MM.1S (cell line): ENCODE measurements around the gene DSCAML1.

Source experiments
- DNase-seq: peaks from one replicate; pipeline ENCODE4 v3.0.0-alpha.2; 2015
- H2AFZ ChIP-seq: fragments of 300-600 bp; sonication (generic); 2 replicates; pipeline ENCODE4 v1.6.0; 2016; ENCODE audit warnings: antibody characterized with exemption, low read length
- H3F3A ChIP-seq: fragments of 300-600 bp; sonication (generic); 2 replicates; pipeline ENCODE4 v1.6.1; 2016; ENCODE audit warnings: mild to moderate bottlenecking, antibody characterized with exemption, low read length, moderate library complexity, mixed read lengths; ENCODE audit not compliant: insufficient read depth
- H3K27ac ChIP-seq: fragments of 300-600 bp; sonication (generic); 2 replicates; pipeline ENCODE4 v1.5.1; 2016; ENCODE audit warnings: mild to moderate bottlenecking, low read length
- H3K27me3 ChIP-seq: fragments of 300-600 bp; sonication (generic); replicated peaks from 2 replicates; pipeline ENCODE4 v1.6.0; 2016; ENCODE audit warnings: low read length; ENCODE audit not compliant: insufficient read depth
- H3K36me3 ChIP-seq: fragments of 300-600 bp; sonication (generic); replicated peaks from 2 replicates; pipeline ENCODE4 v1.6.1; 2016; ENCODE audit warnings: mild to moderate bottlenecking, low read length, mixed read lengths; ENCODE audit not compliant: insufficient read depth
- H3K4me1 ChIP-seq: fragments of 300-600 bp; sonication (generic); 2 replicates; pipeline ENCODE4 v1.6.1; 2016; ENCODE audit warnings: low read length, mixed read lengths
- H3K4me2 ChIP-seq: fragments of 300-600 bp; sonication (generic); 2 replicates; pipeline ENCODE4 v1.6.0; 2016; ENCODE audit warnings: low read depth, low read length
- H3K4me3 ChIP-seq: fragments of 300-600 bp; sonication (generic); 2 replicates; pipeline ENCODE4 v1.5.1; 2016; ENCODE audit warnings: low read length, mixed read lengths
- H3K79me2 ChIP-seq: fragments of 300-600 bp; sonication (generic); 2 replicates; pipeline ENCODE4 v1.6.1; 2016; ENCODE audit warnings: mixed run types, low read length, mixed read lengths
- H3K9ac ChIP-seq: fragments of 300-600 bp; sonication (generic); 2 replicates; pipeline ENCODE4 v1.6.1; 2016; ENCODE audit warnings: low read length, mixed read lengths
- H3K9me2 ChIP-seq: fragments of 300-600 bp; sonication (generic); replicated peaks from 2 replicates; pipeline ENCODE4 v1.6.1; 2016; ENCODE audit warnings: mild to moderate bottlenecking, low read length, mixed read lengths; ENCODE audit not compliant: insufficient read depth
- H3K9me3 ChIP-seq: fragments of 300-600 bp; sonication (generic); replicated peaks from 2 replicates; pipeline ENCODE4 v1.6.1; 2016; ENCODE audit warnings: mild to moderate bottlenecking, low read length, mixed read lengths; ENCODE audit not compliant: insufficient read depth
- H4K20me1 ChIP-seq: fragments of 300-600 bp; sonication (generic); 2 replicates; pipeline ENCODE4 v1.6.1; 2016; ENCODE audit warnings: mild to moderate bottlenecking, low read length, moderate library complexity, mixed read lengths; ENCODE audit not compliant: insufficient read depth
- CTCF ChIP-seq: fragments of 300-600 bp; sonication (generic); IDR thresholded peaks from 2 replicates; pipeline ENCODE4 v1.5.1; 2016; ENCODE audit warnings: antibody characterized with exemption, low read length, mixed read lengths
- EZH2 ChIP-seq: fragments of 300-600 bp; sonication (generic); optimal IDR thresholded peaks from 2 replicates; pipeline ENCODE3; 2017; ENCODE audit warnings: low read depth, mild to moderate bottlenecking, antibody characterized with exemption, low read length, mixed read lengths
- EZH2phosphoT487 ChIP-seq: fragments of 300-600 bp; sonication (generic); IDR thresholded peaks from 2 replicates; pipeline ENCODE4 v1.6.1; 2018; ENCODE audit warnings: antibody characterized with exemption, low read length

Gene DSCAML1

GRCh38 chr11:117519590-117519989 is 277.4 kb downstream of the DSCAML1 start:
- Histone ChIP-seq H3K4me1 (no peaks in the 10 kb centered on the region), H3K9me2 (no peaks in the 10 kb centered on the region), H3K36me3 (no peaks in the 10 kb centered on the region), H4K20me1 (no peaks in the 10 kb centered on the region), H3K27me3 (peaks cover 66% of the 10 kb centered on the region), H2AFZ (no peak overlapping the region), H3K4me3 (no peak overlapping the region), H3K9me3 (no peaks in the 10 kb centered on the region), H3K79me2 (no peaks in the 10 kb centered on the region), H3K4me2 (no peak overlapping the region), H3K9ac (no peak overlapping the region), H3F3A (no peaks in the 10 kb centered on the region), H3K27ac (no peak overlapping the region)
- no peak for DNase-seq
- TF ChIP-seq CTCF, result no peak
- no peak for TF ChIP-seq EZH2
- TF ChIP-seq EZH2phosphoT487, result no peak

GRCh38 chr11:117519170-117519569 is 277.8 kb downstream of the DSCAML1 start:
- Histone ChIP-seq H3K9me2 (no peaks in the 10 kb centered on the region), H3K9ac (no peak overlapping the region), H3K27me3 (peaks cover 64% of the 10 kb centered on the region), H2AFZ (no peak overlapping the region), H4K20me1 (no peaks in the 10 kb centered on the region), H3K4me1 (no peaks in the 10 kb centered on the region), H3K4me2 (no peak overlapping the region), H3F3A (no peaks in the 10 kb centered on the region), H3K4me3 (no peak overlapping the region), H3K79me2 (no peaks in the 10 kb centered on the region), H3K27ac (no peak overlapping the region), H3K36me3 (no peaks in the 10 kb centered on the region), H3K9me3 (no peaks in the 10 kb centered on the region)
- TF ChIP-seq EZH2 (no peak), EZH2phosphoT487 (no peak), CTCF (no peak)
- no peak for DNase-seq

- Histone ChIP-seq H3K27me3 (peaks cover 64% of the 10 kb centered on the region), H3K4me2 (no peak overlapping the region), H3K27ac (no peak overlapping the region)
Measured at GRCh38 chr11:117518455-117518854, 278.6 kb downstream of the DSCAML1 start.

More at GRCh38 chr11:117518455-117518854, 278.6 kb downstream of the DSCAML1 start:
- Histone ChIP-seq H3K79me2 (no peaks in the 10 kb centered on the region), H4K20me1 (no peaks in the 10 kb centered on the region), H3K4me1 (no peaks in the 10 kb centered on the region), H3F3A (no peaks in the 10 kb centered on the region), H2AFZ (no peak overlapping the region), H3K9me2 (no peaks in the 10 kb centered on the region), H3K9ac (no peak overlapping the region), H3K4me3 (no peak overlapping the region), H3K36me3 (no peaks in the 10 kb centered on the region), H3K9me3 (no peaks in the 10 kb centered on the region)
- TF ChIP-seq EZH2 (no peak), EZH2phosphoT487 (no peak), CTCF (no peak)
- DNase-seq, result no peak
